ENCODE measurements around the gene ATP6V0A4.

Gene ATP6V0A4

GRCh38 chr7:138700857-138701536 is 97.0 kb downstream of the ATP6V0A4 start, which contains the start of gene SVOPL:
TSS of gene SVOPL (minus strand) at chr7:138701362. CDS start at chr7:138679045, 22,317 bp downstream.
- TF ChIP-seq TAF1 (IDR thresholded peaks at IDR 0.05; ENCODE audit: low read depth) (no peak), FOXM1 (IDR thresholded peaks at IDR 0.05; ENCODE audit: borderline replicate concordance, low read depth) (no peak), USF1 (IDR thresholded peaks at IDR 0.05) (no peak), YY1 (IDR thresholded peaks at IDR 0.05; ENCODE audit: low read depth) (no peak), CEBPB (IDR thresholded peaks at IDR 0.05) (no peak), EGR1 (IDR thresholded peaks at IDR 0.05) (no peak), NFIC (IDR thresholded peaks at IDR 0.05) (no peak), REST (IDR thresholded peaks at IDR 0.05; ENCODE audit: low read depth) (no peak), EP300 (IDR thresholded peaks at IDR 0.05; ENCODE audit: borderline replicate concordance) (no peak), MAX (IDR thresholded peaks at IDR 0.05) (no peak), RAD21 (IDR thresholded peaks at IDR 0.05; ENCODE audit: low read depth) (no peak), TCF12 (IDR thresholded peaks at IDR 0.05; ENCODE audit: low read depth) (no peak), TEAD4 (IDR thresholded peaks at IDR 0.05) (no peak), CREB1 (IDR thresholded peaks at IDR 0.05; ENCODE audit: low read depth) (no peak), ZBTB7A (IDR thresholded peaks at IDR 0.05; ENCODE audit: low read depth) (no peak)

- TF ChIP-seq TCF12 (IDR thresholded peaks at IDR 0.05; ENCODE audit: low read depth) (no peak), EP300 (IDR thresholded peaks at IDR 0.05; ENCODE audit: borderline replicate concordance) (no peak), CEBPB (IDR thresholded peaks at IDR 0.05) (no peak), NFIC (IDR thresholded peaks at IDR 0.05) (no peak), FOXM1 (IDR thresholded peaks at IDR 0.05; ENCODE audit: borderline replicate concordance, low read depth) (no peak), MAX (IDR thresholded peaks at IDR 0.05) (no peak)
Measured at GRCh38 chr7:138699661-138700060, 98.3 kb downstream of the ATP6V0A4 start.

GRCh38 chr7:138698281-138698680 is 99.7 kb downstream of the ATP6V0A4 start:
- TF ChIP-seq CEBPB (IDR thresholded peaks at IDR 0.05), result no peak
- no peak for TF ChIP-seq TAF1 (IDR thresholded peaks at IDR 0.05; ENCODE audit: low read depth)
- TF ChIP-seq RAD21 (IDR thresholded peaks at IDR 0.05; ENCODE audit: low read depth), result no peak
- TF ChIP-seq EP300 (IDR thresholded peaks at IDR 0.05; ENCODE audit: borderline replicate concordance), result no peak
- no peak for TF ChIP-seq NFIC (IDR thresholded peaks at IDR 0.05)
- TF ChIP-seq MAX (IDR thresholded peaks at IDR 0.05), result no peak
- TF ChIP-seq CREB1 (IDR thresholded peaks at IDR 0.05; ENCODE audit: low read depth), result no peak
- no peak for TF ChIP-seq TEAD4 (IDR thresholded peaks at IDR 0.05)

- TF ChIP-seq TCF12 (IDR thresholded peaks at IDR 0.05; ENCODE audit: low read depth), result no peak
- TF ChIP-seq NFIC (IDR thresholded peaks at IDR 0.05), result no peak
- TF ChIP-seq TAF1 (IDR thresholded peaks at IDR 0.05; ENCODE audit: low read depth), result no peak
- TF ChIP-seq YY1 (IDR thresholded peaks at IDR 0.05; ENCODE audit: low read depth), result no peak
- TF ChIP-seq EGR1 (IDR thresholded peaks at IDR 0.05), result no peak
- no peak for TF ChIP-seq ZBTB7A (IDR thresholded peaks at IDR 0.05; ENCODE audit: low read depth)
- no peak for TF ChIP-seq RAD21 (IDR thresholded peaks at IDR 0.05; ENCODE audit: low read depth)
- TF ChIP-seq CREB1 (IDR thresholded peaks at IDR 0.05; ENCODE audit: low read depth), result no peak
- TF ChIP-seq USF1 (IDR thresholded peaks at IDR 0.05), result no peak
- TF ChIP-seq EP300 (IDR thresholded peaks at IDR 0.05; ENCODE audit: borderline replicate concordance), result no peak
- no peak for TF ChIP-seq CEBPB (IDR thresholded peaks at IDR 0.05)
- no peak for TF ChIP-seq REST (IDR thresholded peaks at IDR 0.05; ENCODE audit: low read depth)
- no peak for TF ChIP-seq TEAD4 (IDR thresholded peaks at IDR 0.05)
- TF ChIP-seq MAX (IDR thresholded peaks at IDR 0.05), result no peak
- TF ChIP-seq FOXM1 (IDR thresholded peaks at IDR 0.05; ENCODE audit: borderline replicate concordance, low read depth), result no peak
Measured at GRCh38 chr7:138697535-138698182, 100.3 kb downstream of the ATP6V0A4 start.

GRCh38 chr7:138695106-138695505 is 102.9 kb downstream of the ATP6V0A4 start:
- TF ChIP-seq EGR1 (IDR thresholded peaks at IDR 0.05) (no peak), USF1 (IDR thresholded peaks at IDR 0.05) (no peak), YY1 (IDR thresholded peaks at IDR 0.05; ENCODE audit: low read depth) (no peak), FOXM1 (IDR thresholded peaks at IDR 0.05; ENCODE audit: borderline replicate concordance, low read depth) (no peak), TCF12 (IDR thresholded peaks at IDR 0.05; ENCODE audit: low read depth) (no peak), CREB1 (IDR thresholded peaks at IDR 0.05; ENCODE audit: low read depth) (no peak), TAF1 (IDR thresholded peaks at IDR 0.05; ENCODE audit: low read depth) (no peak), NFIC (IDR thresholded peaks at IDR 0.05) (no peak), TEAD4 (IDR thresholded peaks at IDR 0.05) (no peak), RAD21 (IDR thresholded peaks at IDR 0.05; ENCODE audit: low read depth) (no peak), ZBTB7A (IDR thresholded peaks at IDR 0.05; ENCODE audit: low read depth) (no peak), EP300 (IDR thresholded peaks at IDR 0.05; ENCODE audit: borderline replicate concordance) (no peak), MAX (IDR thresholded peaks at IDR 0.05) (no peak), CEBPB (IDR thresholded peaks at IDR 0.05) (no peak), REST (IDR thresholded peaks at IDR 0.05; ENCODE audit: low read depth) (no peak)
